ENCODE data around the gene KRTAP21-2.

DNA sequence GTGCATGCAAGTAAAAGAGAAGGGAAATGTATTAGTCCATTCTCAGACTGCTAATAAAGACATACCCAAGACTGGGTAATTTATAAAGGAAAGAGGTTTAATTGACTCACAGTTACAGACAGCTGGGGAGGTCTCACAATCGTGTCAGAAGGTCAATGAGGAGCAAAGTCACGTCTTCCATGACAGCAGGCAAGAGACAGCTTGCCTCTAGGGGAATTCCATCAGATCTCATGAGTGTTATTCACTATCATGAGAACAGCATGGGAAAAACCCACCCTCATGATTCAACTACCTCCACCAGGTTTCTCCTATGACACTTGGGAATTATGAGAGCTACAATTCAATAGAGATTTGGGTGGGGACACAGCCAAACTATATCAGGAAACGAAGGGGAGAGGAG, 36.6 kb downstream of the KRTAP21-2 start:
- no peak for TF ChIP-seq CTCF (IDR thresholded peaks at IDR 0.05; ENCODE audit: low read depth, low read length, poor library complexity, severe bottlenecking)
- no peak for TF ChIP-seq EZH2phosphoT487 (IDR thresholded peaks at IDR 0.05; ENCODE audit: borderline replicate concordance, low read length)

Measured in DOHH2 (cell line).